ENCODE data around the gene ITIH3. TPM values are rescaled to one million over a fixed set of nuclear protein-coding genes. Genes with fewer than 3 reads are reported as not detected.

ITIH3 gene
- total and polyA plus RNA-seq, 10 of the 15 experiments (the other 5 are each of a cell fraction or from before 2014, with no cell fraction given): 0.07 to 0.17 (median 0.15) TPM; not detected in 7

GRCh38 chr3:52784021-52784621 is 10.5 kb upstream of the ITIH3 start (continued):
- TF ChIP-seq SMAD1 (IDR thresholded peaks at IDR 0.05; ENCODE audit: low read depth, partially characterized antibody) (no peak), TCF7 (IDR thresholded peaks at IDR 0.05; ENCODE audit: borderline replicate concordance) (no peak)

DNA sequence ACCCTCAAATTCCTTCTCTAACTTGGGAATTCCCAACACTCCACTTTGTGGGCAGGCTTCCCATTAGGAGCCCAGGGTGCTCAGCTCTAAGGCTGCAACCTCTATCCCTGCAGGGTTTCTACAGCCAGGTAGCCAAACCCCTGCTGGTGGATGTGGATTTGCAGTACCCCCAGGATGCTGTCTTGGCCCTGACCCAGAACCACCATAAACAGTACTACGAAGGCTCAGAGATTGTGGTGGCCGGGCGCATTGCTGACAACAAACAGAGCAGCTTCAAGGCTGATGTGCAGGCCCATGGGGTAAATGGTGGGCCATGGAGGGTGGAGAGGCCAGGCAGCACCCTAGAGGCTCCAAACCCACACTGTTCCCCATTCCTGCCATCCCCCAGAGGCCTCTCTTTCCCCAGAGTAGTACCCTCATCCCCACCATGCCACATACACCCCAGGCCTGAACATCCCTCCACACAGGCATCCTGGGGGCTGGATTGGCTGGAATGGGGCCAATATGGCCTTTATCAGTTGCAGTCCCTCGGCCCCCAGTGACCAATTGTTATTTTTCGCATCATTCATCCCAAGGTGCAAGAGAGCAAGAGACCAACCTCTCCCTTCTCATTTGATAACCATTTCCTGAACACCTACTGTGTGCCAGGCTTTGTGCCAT is 9.5 kb upstream of the ITIH3 start:
- H3K36me3 ChIP-seq (ENCODE audit: control insufficient read depth in 2 of 2, insufficient read depth in 2 of 2, low read length in 1 of 2): no peaks in the 10 kb centered on the region
- no peak for DNase-seq (ENCODE audit: low read depth, low spot score)
- no TSS peak for BruUV-seq (replicated peaks)
- no peaks in the 10 kb centered on the region for H3K4me1 ChIP-seq (ENCODE audit: control insufficient read depth, insufficient read depth, low read length)
- no peak for TF ChIP-seq NR2C1 (IDR thresholded peaks at IDR 0.05)
- TF ChIP-seq HCFC1 (IDR thresholded peaks at IDR 0.05; ENCODE audit: low read length): no peak
- TF ChIP-seq RAD21 (IDR thresholded peaks at IDR 0.05; ENCODE audit: insufficient read depth, low read depth, low read length): no peak
- TF ChIP-seq ZNF24 (IDR thresholded peaks at IDR 0.05): no peak
- TF ChIP-seq HDAC6 (IDR thresholded peaks at IDR 0.05; ENCODE audit: unreplicated experiment): no peak
- TF ChIP-seq SIX5 (IDR thresholded peaks at IDR 0.05; ENCODE audit: low read depth, low read length, severe bottlenecking): no peak
- TF ChIP-seq, protein P1, sequence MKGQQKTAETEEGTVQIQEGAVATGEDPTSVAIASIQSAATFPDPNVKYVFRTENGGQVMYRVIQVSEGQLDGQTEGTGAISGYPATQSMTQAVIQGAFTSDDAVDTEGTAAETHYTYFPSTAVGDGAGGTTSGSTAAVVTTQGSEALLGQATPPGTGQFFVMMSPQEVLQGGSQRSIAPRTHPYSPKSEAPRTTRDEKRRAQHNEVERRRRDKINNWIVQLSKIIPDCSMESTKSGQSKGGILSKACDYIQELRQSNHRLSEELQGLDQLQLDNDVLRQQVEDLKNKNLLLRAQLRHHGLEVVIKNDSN (IDR thresholded peaks at IDR 0.05; ENCODE audit: borderline replicate concordance, extremely low read length, insufficient read depth, low read depth, low read length): no peak
- TF ChIP-seq MTA3 (IDR thresholded peaks at IDR 0.05; ENCODE audit: borderline replicate concordance, low read length): no peak
- TF ChIP-seq FOXK2 (IDR thresholded peaks at IDR 0.05): no peak
- TF ChIP-seq NR2F1 (conservative IDR thresholded peaks at IDR 0.05): no peak
- H3K9ac ChIP-seq (ENCODE audit: control insufficient read depth, insufficient read depth, low read length): no peak overlapping the region
- intact Hi-C loops (cut with micrococcal nuclease; ENCODE audit: unreplicated experiment): no loop called here
- ChIA-PET CTCF (interaction anchor here (1.5 kb wide), 1 partner anchor 9 kb away, joined by 6 read pairs; no protein-coding TSS in a partner anchor), RAD21 (ENCODE audit: unreplicated experiment) (no interaction called here), SMC1A (ENCODE audit: uncharacterized antibody, unreplicated experiment) (no interaction called here), POLR2A (no interaction called here)
- no peaks in the 10 kb centered on the region for H3K9me3 ChIP-seq (replicated peaks; ENCODE audit: control insufficient read depth, insufficient read depth, low read length)
- H3K4me2 ChIP-seq (ENCODE audit: control insufficient read depth, insufficient read depth): no peak overlapping the region
- FAIRE-seq: no peak
- WGBS (ENCODE audit: insufficient coverage, insufficient replicate concordance, low lambda C conversion rate, missing lambda C conversion rate): 40% methylated on average over 5 of the region's 5 CpGs
- no peaks in the 10 kb centered on the region; a peak in 2 of 4 replicates for H3K27me3 ChIP-seq (replicated peaks in 1 of 2; ENCODE audit: control insufficient read depth in 2 of 2, insufficient read depth in 2 of 2, low read length in 1 of 2)
- H2AFZ ChIP-seq (ENCODE audit: control insufficient read depth, low read depth, low read length): no peak overlapping the region
- no peaks in the 10 kb centered on the region for H3K79me2 ChIP-seq (ENCODE audit: control insufficient read depth, insufficient read depth, low read length)
- H4K20me1 ChIP-seq (ENCODE audit: control insufficient read depth, insufficient read depth): no peaks in the 10 kb centered on the region
- ATAC-seq: no peak
- in situ Hi-C loops (cut with MboI): no loop called here
- no peak overlapping the region for H3K4me3 ChIP-seq
- H3K27ac ChIP-seq (ENCODE audit: control insufficient read depth, insufficient read depth): no peak overlapping the region
